Fibroblast of villous mesenchyme (primary cell): ENCODE data around the gene CLDN17. TPM values are rescaled to one million over a fixed set of nuclear protein-coding genes. Genes with fewer than 3 reads are reported as not detected.

Experiments
- DNase-seq: peaks from one replicate; pipeline ENCODE4 v3.0.0-alpha.2; 2010; ENCODE audit warnings: low read depth
- H3K4me3 ChIP-seq: 2 replicates; pipeline ENCODE4 v1.5.1; 2011; ENCODE audit warnings: low read depth, mild to moderate bottlenecking, low read length
- CTCF ChIP-seq: IDR thresholded peaks from 2 replicates; pipeline ENCODE4 v1.5.1; 2012; ENCODE audit warnings: low read depth, mild to moderate bottlenecking, low read length; ENCODE audit not compliant: insufficient read depth
- total RNA-seq: library from RNA; depleted of rRNA; stranded (reverse); fragments of >200 nt; gene quantifications from 2 replicates; pipeline ENCODE4 v1.2.3, GENCODE V29; 2012

The CLDN17 gene
- total RNA-seq, 1 donor: not detected

- TF ChIP-seq CTCF: no peak
- no peak overlapping the region for H3K4me3 ChIP-seq
- DNase-seq: no peak
These were observed 434 bp downstream of the CLDN17 start for GRCh38 chr21:30166171-30166570.

GRCh38 chr21:30164796-30165195 lies 1.8 kb downstream of the CLDN17 start:
- TF ChIP-seq CTCF: no peak
- DNase-seq: no peak
- H3K4me3 ChIP-seq: no peak overlapping the region

- no peak for TF ChIP-seq CTCF
- H3K4me3 ChIP-seq: no peak overlapping the region
- no peak for DNase-seq
These were observed 12.8 kb downstream of the CLDN17 start for GRCh38 chr21:30153697-30154340.

- H3K4me3 ChIP-seq: no peak overlapping the region
- TF ChIP-seq CTCF: no peak
- DNase-seq: no peak
These were observed 13.8 kb downstream of the CLDN17 start for GRCh38 chr21:30152792-30153191.

- no peak for DNase-seq
- H3K4me3 ChIP-seq: no peak overlapping the region
- TF ChIP-seq CTCF: no peak
These were observed 17.7 kb downstream of the CLDN17 start for GRCh38 chr21:30148906-30149305.

- H3K4me3 ChIP-seq: no peak overlapping the region
- no peak for DNase-seq
- TF ChIP-seq CTCF: no peak
These were observed 19.9 kb downstream of the CLDN17 start for GRCh38 chr21:30146558-30147282.
